Activated naive CD8-positive, alpha-beta T cell treated with anti-CD3 and anti-CD28 coated beads, Interleukin-2, amount 50 U/mL, for 16 hours (primary cell): ENCODE measurements around the gene CDC42EP4.
"Not testable (repeated sequence)": the region's sequence is repeated elsewhere in the genome, so short reads cannot be mapped to it uniquely, and the experiment has no call there.

Experiments used
- DNase-seq: peaks from one replicate; pipeline ENCODE4 v3.0.0-alpha.2; 2020; ENCODE audit warnings: low read depth, low spot score

CDC42EP4 gene

GRCh38 chr17:73320601-73321264 is 8.9 kb upstream of the CDC42EP4 start:
- no peak for DNase-seq

- DNase-seq: no peak
Observed at GRCh38 chr17:73319766-73320165, 8.0 kb upstream of the CDC42EP4 start.

- DNase-seq: no peak
Observed at GRCh38 chr17:73318836-73319235, 7.0 kb upstream of the CDC42EP4 start.

GRCh38 chr17:73318427-73318813 is 6.6 kb upstream of the CDC42EP4 start:
- DNase-seq: no peak

GRCh38 chr17:73317513-73318426 is 6.0 kb upstream of the CDC42EP4 start:
- DNase-seq: no peak

GRCh38 chr17:73316919-73317505 is 5.2 kb upstream of the CDC42EP4 start:
- no peak for DNase-seq

GRCh38 chr17:73315471-73315870 is 3.7 kb upstream of the CDC42EP4 start:
- no peak for DNase-seq

- DNase-seq: no peak
Observed at GRCh38 chr17:73313526-73314127, 1.8 kb upstream of the CDC42EP4 start.

GRCh38 chr17:73312887-73313286 is 1.1 kb upstream of the CDC42EP4 start:
- DNase-seq: not testable (repeated sequence)

- no peak for DNase-seq
Observed at GRCh38 chr17:73311428-73311780, 397 bp downstream of the CDC42EP4 start.

GRCh38 chr17:73309727-73310596 is 1.8 kb downstream of the CDC42EP4 start:
- DNase-seq: no peak

- not testable (repeated sequence) for DNase-seq
Observed at GRCh38 chr17:73308959-73309358, 2.8 kb downstream of the CDC42EP4 start.

GRCh38 chr17:73308017-73308823 is 3.6 kb downstream of the CDC42EP4 start:
- DNase-seq: no peak

- DNase-seq: no peak
Observed at GRCh38 chr17:73307130-73307529, 4.7 kb downstream of the CDC42EP4 start.

GRCh38 chr17:73305845-73306836 is 5.7 kb downstream of the CDC42EP4 start:
- no peak for DNase-seq

- DNase-seq: no peak
Observed at GRCh38 chr17:73304971-73305812, 6.6 kb downstream of the CDC42EP4 start.

- DNase-seq: no peak
Observed at GRCh38 chr17:73304438-73304837, 7.4 kb downstream of the CDC42EP4 start.

- DNase-seq: no peak
Observed at GRCh38 chr17:73302189-73302588, 9.6 kb downstream of the CDC42EP4 start.
